HCT116 (cell line): Measurements from ENCODE around the gene PRKD3. TPM values are rescaled to one million over a fixed set of nuclear protein-coding genes. Genes with fewer than 3 reads are reported as not detected.

ENCODE experiments used
- ATAC-seq: fragments of 200-7000 bp; cut with Tn5 transposase; 2 replicates; pipeline ENCODE4 v1.9.1; 2020; ENCODE audit warnings: mild to moderate bottlenecking, moderate library complexity
- Bru-seq: library from RNA; stranded (reverse); fragments of 400-500 nt; gene quantifications from one replicate; lab custom pipeline; 2021; lab: Mats Ljungman, UMichigan
- BruChase-seq, 2 experiments: library from RNA; stranded (reverse); fragments of 400-500 nt; gene quantifications; one replicate each; lab custom pipeline; 2021; lab: Mats Ljungman, UMichigan
- BruUV-seq: library from RNA; stranded (reverse); fragments of 400-500 nt; replicated peaks from 2 replicates; lab custom pipeline; 2021; lab: Mats Ljungman, UMichigan
- CTCF ChIA-PET: fragments of 300-600 bp; sonication (Branson Sonifier 250); formaldehyde crosslinking; loops from one replicate; lab custom pipeline; 2021; ENCODE audit warnings: antibody characterized with exemption; lab: Charles Lee
- POLR2A ChIA-PET: fragments of 300-600, 350-600 bp; sonication (Branson Sonifier 250); formaldehyde crosslinking; loops from one replicate; lab custom pipeline; 2021; ENCODE audit warnings: antibody characterized with exemption; lab: Charles Lee
- RAD21 ChIA-PET, 2 experiments: fragments of 300-600 bp; sonication (Branson Sonifier 250); formaldehyde crosslinking; loops; one replicate each; lab custom pipeline; 2023; ENCODE audit warnings: low total read pairs in 2 of 2; ENCODE audit not compliant: uncharacterized antibody in 2 of 2, unreplicated experiment in 2 of 2, low non-redundant PET in 1 of 2; lab: Charles Lee
- DNase-seq: peaks from one replicate; pipeline ENCODE4 v3.0.0-alpha.2; 2010; ENCODE audit warnings: low read depth, low spot score
- H2AFZ ChIP-seq: fragments of 200-600 bp; shearing (Covaris generic), sonication (generic); 2 replicates; pipeline ENCODE4 v1.6.1; 2017; ENCODE audit warnings: low read depth, mixed run types, mixed read lengths, antibody characterized with exemption, low read length; ENCODE audit not compliant: poor library complexity, severe bottlenecking
- H3K27ac ChIP-seq: 2 replicates; pipeline ENCODE4 v1.5.1; 2012; ENCODE audit warnings: low read depth, low read length
- H3K27me3 ChIP-seq: fragments of 200-600 bp; sonication (generic); 2 replicates; pipeline ENCODE4 v1.6.1; 2016; ENCODE audit warnings: mixed run types, low read length, mixed read lengths; ENCODE audit not compliant: insufficient read depth
- H3K36me3 ChIP-seq, 2 experiments: fragments of 200-500 bp in 1 of 2; fragments of 200-600 bp in 1 of 2; sonication (Bioruptor generic) in 1 of 2; sonication (generic) in 1 of 2; 2 replicates each; pipeline versions ENCODE4 v1.5.1 to v1.6.1; 2014 to 2016; ENCODE audit warnings: low read length in 2 of 2, inconsistent platforms in 1 of 2, mixed read lengths in 1 of 2, mixed run types in 1 of 2; ENCODE audit not compliant: insufficient read depth in 2 of 2, control insufficient read depth in 1 of 2
- H3K4me1 ChIP-seq, 2 experiments: fragments of 200-600 bp in 1 of 2; sonication (generic) in 1 of 2; 2 replicates each; pipeline versions ENCODE4 v1.5.1 to v1.6.1; 2012 to 2017; ENCODE audit warnings: low read length in 2 of 2, inconsistent platforms in 1 of 2, mild to moderate bottlenecking in 1 of 2, mixed read lengths in 1 of 2, mixed run types in 1 of 2, moderate library complexity in 1 of 2; ENCODE audit not compliant: insufficient read depth in 2 of 2, control insufficient read depth in 1 of 2
- H3K4me2 ChIP-seq: fragments of 200-600 bp; sonication (generic); 2 replicates; pipeline ENCODE4 v1.6.1; 2017; ENCODE audit warnings: mixed run types, low read length, mixed read lengths
- H3K4me3 ChIP-seq, 2 experiments: fragments of 200-600 bp in 1 of 2; sonication (generic) in 1 of 2; replicated peaks in 1 of 2; 2 replicates each; pipeline ENCODE4 v1.5.1; 2011 to 2016; ENCODE audit warnings: low read length in 2 of 2, control low read depth in 1 of 2, low read depth in 1 of 2, mild to moderate bottlenecking in 1 of 2, mixed read lengths in 1 of 2, mixed run types in 1 of 2
- H3K79me2 ChIP-seq: fragments of 200-600 bp; sonication (generic); 2 replicates; pipeline ENCODE4 v1.6.1; 2017; ENCODE audit warnings: mild to moderate bottlenecking, mixed run types, low read length, moderate library complexity, mixed read lengths; ENCODE audit not compliant: insufficient read depth
- H3K9ac ChIP-seq: fragments of 200-600 bp; sonication (generic); 2 replicates; pipeline ENCODE4 v1.6.1; 2016; ENCODE audit warnings: low read length, mixed read lengths
- H3K9me2 ChIP-seq: fragments of 200-600 bp; sonication (generic), shearing (Covaris generic); 2 replicates; pipeline ENCODE4 v1.6.1; 2017; ENCODE audit warnings: mixed run types, mild to moderate bottlenecking, moderate library complexity; ENCODE audit not compliant: insufficient read depth
- H3K9me3 ChIP-seq, 2 experiments: fragments of 200-500 bp in 1 of 2; fragments of 200-600 bp in 1 of 2; sonication (Bioruptor generic) in 1 of 2; sonication (generic) in 1 of 2; 2 replicates each; pipeline ENCODE4 v1.6.1; 2014 to 2017; ENCODE audit warnings: low read length in 2 of 2, mixed read lengths in 2 of 2, inconsistent platforms in 1 of 2, low read depth in 1 of 2, mild to moderate bottlenecking in 1 of 2, mixed run types in 1 of 2, moderate library complexity in 1 of 2; ENCODE audit not compliant: control insufficient read depth in 1 of 2, insufficient read depth in 1 of 2
- H4K20me1 ChIP-seq: fragments of 200-600 bp; sonication (generic), shearing (Covaris generic); 2 replicates; pipeline ENCODE4 v1.6.1; 2017; ENCODE audit warnings: mixed run types, mild to moderate bottlenecking, moderate library complexity; ENCODE audit not compliant: insufficient read depth
- ATF3 ChIP-seq: IDR thresholded peaks from 2 replicates; pipeline ENCODE4 v1.6.1; 2012
- CBX3 ChIP-seq: IDR thresholded peaks from 2 replicates; pipeline ENCODE4 v1.6.1; 2012; ENCODE audit warnings: low read depth
- CTCF ChIP-seq, 3 experiments: fragments of 200-600 bp in 1 of 3; sonication (generic) in 1 of 3; IDR thresholded peaks in 2 of 3; conservative IDR thresholded peaks in 1 of 3; 2 replicates each; pipeline ENCODE4 v1.5.1; 2012 to 2017; ENCODE audit warnings: low read depth in 2 of 3, low read length in 2 of 3, antibody characterized with exemption in 1 of 3, borderline replicate concordance in 1 of 3, control low read depth in 1 of 3, mild to moderate bottlenecking in 1 of 3, mixed read lengths in 1 of 3, mixed run types in 1 of 3, moderate library complexity in 1 of 3; ENCODE audit not compliant: insufficient read depth in 1 of 3
- EGR1 ChIP-seq: IDR thresholded peaks from 2 replicates; pipeline ENCODE4 v1.6.1; 2012; ENCODE audit warnings: low read depth
- ELF1 ChIP-seq: IDR thresholded peaks from 2 replicates; pipeline ENCODE4 v1.6.1; 2012; ENCODE audit warnings: low read depth, borderline replicate concordance
- EZH2 ChIP-seq: fragments of 200-600 bp; sonication (generic); IDR thresholded peaks from 2 replicates; pipeline ENCODE4 v1.6.1; 2017; ENCODE audit warnings: antibody characterized with exemption, mixed run types
- EZH2phosphoT487 ChIP-seq: fragments of 200-600 bp; IDR thresholded peaks from 2 replicates; pipeline ENCODE4 v1.6.1; 2018; ENCODE audit warnings: antibody characterized with exemption, borderline replicate concordance
- FOSL1 ChIP-seq: IDR thresholded peaks from 2 replicates; pipeline ENCODE4 v1.6.1; 2012; ENCODE audit warnings: low read depth
- JUND ChIP-seq: IDR thresholded peaks from 2 replicates; pipeline ENCODE4 v1.6.1; 2012
- MAX ChIP-seq: IDR thresholded peaks from 2 replicates; pipeline ENCODE4 v1.6.1; 2012
- POLR2A ChIP-seq: IDR thresholded peaks from 2 replicates; pipeline ENCODE4 v1.7.0; 2011; ENCODE audit warnings: borderline replicate concordance; ENCODE audit not compliant: insufficient read depth, insufficient read length; ENCODE audit errors: extremely low read depth
- POLR2AphosphoS5 ChIP-seq: IDR thresholded peaks from 2 replicates; pipeline ENCODE4 v1.6.1; 2011; ENCODE audit warnings: mild to moderate bottlenecking, low read depth, low read length, moderate library complexity
- RAD21 ChIP-seq: IDR thresholded peaks from 2 replicates; pipeline ENCODE4 v1.6.1; 2012; ENCODE audit warnings: low read depth, mild to moderate bottlenecking
- SIN3A ChIP-seq: IDR thresholded peaks from 2 replicates; pipeline ENCODE4 v1.6.1; 2012; ENCODE audit warnings: low read depth
- SP1 ChIP-seq: IDR thresholded peaks from 2 replicates; pipeline ENCODE4 v1.6.1; 2012; ENCODE audit warnings: low read depth
- SRF ChIP-seq: IDR thresholded peaks from 2 replicates; pipeline ENCODE4 v1.6.1; 2012; ENCODE audit warnings: low read depth
- TCF7L2 ChIP-seq: IDR thresholded peaks from 2 replicates; pipeline ENCODE4 v1.7.0; 2011; ENCODE audit warnings: borderline replicate concordance, inconsistent platforms; ENCODE audit not compliant: insufficient read depth, insufficient read length; ENCODE audit errors: extremely low read depth
- YY1 ChIP-seq: IDR thresholded peaks from 2 replicates; pipeline ENCODE4 v1.6.1; 2011; ENCODE audit warnings: low read length, low read depth, moderate library complexity, mild to moderate bottlenecking; ENCODE audit not compliant: insufficient replicate concordance; ENCODE audit errors: extremely low read depth
- ZBTB33 ChIP-seq: IDR thresholded peaks from 2 replicates; pipeline ENCODE4 v1.6.1; 2011; ENCODE audit warnings: mild to moderate bottlenecking, low read length, moderate library complexity; ENCODE audit not compliant: insufficient replicate concordance; ENCODE audit errors: extremely low read depth
- ZFX ChIP-seq: fragments of 450-650 bp; IDR thresholded peaks from 2 replicates; pipeline ENCODE4 v1.6.1; 2017
- ZNF274 ChIP-seq: fragments of 200-500 bp; sonication (Bioruptor generic); IDR thresholded peaks from 2 replicates; pipeline ENCODE4 v1.6.1; 2014; ENCODE audit warnings: mild to moderate bottlenecking, low read depth, low read length, inconsistent platforms
- intact Hi-C: fragments of 100-400 bp; cut with micrococcal nuclease; formaldehyde crosslinking; loops from 2 replicates; pipeline ENCODE4 v1.10.0; 2022
- long read RNA-seq: library from polyadenylated mRNA; unstranded; transcript quantifications from one replicate; pipeline ENCODE4 v2.0.0, GENCODE V29; 2021; ENCODE audit not compliant: unreplicated experiment
- polyA plus RNA-seq: library from polyadenylated mRNA; unstranded; fragments of >200 nt; gene quantifications from 2 replicates; pipeline ENCODE4 v1.2.1, GENCODE V29; 2012; ENCODE audit warnings: missing spikeins
- total RNA-seq: library from RNA; stranded (reverse); gene quantifications from one replicate; pipeline ENCODE4 v1.2.1, GENCODE V29; 2021; ENCODE audit not compliant: unreplicated experiment

The PRKD3 gene
- total RNA-seq: 13.9 TPM
- polyA plus RNA-seq: 4.6 and 5.7 TPM in 2 replicates
- percentile 55 among the genes with signal in this experiment for Bru-seq, nascent RNA
- percentile 60 among the genes with signal in this experiment for BruChase-seq, experiment 1, labeled RNA remaining after a 6-hour chase
- BruChase-seq, experiment 2, labeled RNA remaining after a 2-hour chase: percentile 55 among the genes with signal in this experiment
- long read RNA-seq, partial matches to known transcripts: 0 of 9 reads
- long read RNA-seq, other reads (novel, unspliced or antisense): 9 of 9 reads

GRCh38 chr2:37324786-37325624 lies at the start of gene PRKD3:
Gene PRKD3 (minus strand): TSS chr2:37324833. CDS start chr2:37316524, 8,309 bp downstream.
- no TSS peak for BruUV-seq
- H3K9me3 ChIP-seq: no peaks in the 10 kb centered on the region
- CTCF ChIA-PET: no interaction called here
- no peak within 1 kb of the TSS for H3K27ac ChIP-seq
- no peaks in the 10 kb centered on the region for H4K20me1 ChIP-seq
- no peaks in the 10 kb centered on the region for H3K36me3 ChIP-seq
- POLR2A ChIA-PET: interaction anchor here (0.6 kb wide), 1 partner anchor 39 kb away, joined by 4 read pairs; no protein-coding TSS in a partner anchor
- TF ChIP-seq RAD21 (no peak), ELF1 (no peak), CBX3 (no peak), YY1 (no peak), POLR2A (no peak), ZFX (peak; percentile 39; the same call in 1 of the 2 replicates), EGR1 (no peak), SP1 (no peak), ATF3 (no peak), SIN3A (no peak), EZH2 (peak; percentile 96), ZNF274 (no peak), EZH2phosphoT487 (peak; percentile 97; the same call in 1 of the 2 replicates), CTCF (IDR thresholded peaks at IDR 0.05 in 2 of 3, conservative IDR thresholded peaks at IDR 0.05 in 1 of 3; ENCODE audit: borderline replicate concordance in 1 of 3, insufficient read depth in 1 of 3, low read depth in 2 of 3, low read length in 2 of 3) (no peak), ZBTB33 (no peak), SRF (no peak), MAX (peak; percentile 61), FOSL1 (no peak), TCF7L2 (no peak), POLR2AphosphoS5 (peak; percentile 5; the same call in 1 of the 2 replicates), JUND (no peak)
- TF ChIP-seq, all 23 proteins: peak for 5
- H3K4me2 ChIP-seq: peak within 1 kb of the TSS; percentile 93
- peak within 1 kb of the TSS; percentile 55 to 70 for H3K4me3 ChIP-seq
- no peaks in the 10 kb centered on the region for H3K9me2 ChIP-seq
- H3K79me2 ChIP-seq: no peaks in the 10 kb centered on the region
- H3K4me1 ChIP-seq: peaks cover 0 to 22% of the 10 kb centered on the region in 2 experiments; a peak in 2 of 4 replicates
- DNase-seq: peak; percentile 18
- H2AFZ ChIP-seq: peak within 1 kb of the TSS; percentile 67
- H3K9ac ChIP-seq: peak within 1 kb of the TSS; percentile 65
- ATAC-seq: peak; percentile 79
- peaks cover 15% of the 10 kb centered on the region for H3K27me3 ChIP-seq
- intact Hi-C loops: no loop called here
- RAD21 ChIA-PET: no interaction called here
